NCI-H460 (cell line): ENCODE data around the gene SEPTIN5. TPM values are rescaled to one million over a fixed set of nuclear protein-coding genes. Genes with fewer than 3 reads are reported as not detected.
"Not testable (repeated sequence)": the region's sequence is repeated elsewhere in the genome, so short reads cannot be mapped to it uniquely, and the experiment has no call there.

Experiments used
- DNase-seq: peaks from one replicate; pipeline ENCODE4 v3.0.0-alpha.2; 2016; ENCODE audit warnings: low read depth; ENCODE audit errors: extremely low read depth
- total RNA-seq: library from RNA; depleted of rRNA; stranded (reverse); fragments of >200 nt; shearing (Covaris generic); gene quantifications from 2 replicates; pipeline ENCODE4 v1.2.3, GENCODE V29; 2014

Gene SEPTIN5
- total RNA-seq, 1 experiment from 2014 or later, result 17.4 TPM

DNA sequence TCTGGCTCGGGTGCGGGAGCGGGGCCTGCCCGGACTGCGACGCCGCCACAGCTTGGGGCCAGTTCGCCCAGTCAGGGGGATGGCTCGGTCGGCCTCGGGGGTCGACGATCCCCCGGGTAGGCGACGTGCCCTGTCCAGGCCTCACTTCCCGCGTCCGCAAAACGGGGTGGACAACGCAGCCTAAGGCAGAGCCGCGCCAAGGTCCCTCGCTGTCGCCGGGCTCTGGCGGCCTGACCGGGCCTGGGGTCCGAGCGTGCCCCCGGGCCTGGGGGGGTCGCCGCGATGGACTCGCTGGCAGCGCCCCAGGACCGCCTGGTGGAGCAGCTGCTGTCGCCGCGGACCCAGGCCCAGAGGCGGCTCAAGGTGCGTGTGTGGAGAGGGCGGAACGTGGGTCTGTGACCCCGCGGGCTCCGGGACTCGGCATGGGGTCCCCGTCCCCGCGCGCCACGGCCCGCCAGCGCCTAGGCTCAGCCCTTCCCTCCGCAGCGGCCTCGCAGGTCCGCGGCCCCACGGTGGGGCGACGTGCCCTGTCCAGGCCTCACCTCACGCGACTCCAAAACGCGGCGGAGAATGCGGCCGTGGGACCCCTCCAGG lies 4.2 kb downstream of the SEPTIN5 start:
- DNase-seq, result no peak

DNA sequence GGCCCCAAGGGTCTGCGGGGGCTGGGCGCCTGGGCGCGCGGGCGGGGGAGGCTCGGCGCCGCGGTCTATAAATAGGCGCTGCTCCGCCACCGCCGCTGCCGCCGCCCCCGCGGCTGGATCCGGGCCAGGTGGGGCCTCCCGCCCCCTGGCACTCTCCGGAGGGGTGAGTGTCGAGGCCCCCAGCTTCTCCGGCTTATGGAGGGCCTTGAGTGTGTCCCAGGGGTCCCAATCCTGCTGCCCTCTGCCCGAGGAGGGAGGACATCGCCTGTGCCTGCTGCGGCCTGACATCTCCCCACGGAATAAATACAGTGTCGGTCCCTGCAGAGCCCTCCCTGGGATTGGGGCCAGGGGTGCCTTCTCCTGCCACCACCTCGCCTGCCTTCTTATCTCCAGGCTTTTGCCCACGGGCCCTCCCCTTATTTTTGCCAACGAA lies 4.8 kb downstream of the SEPTIN5 start:
- no peak for DNase-seq

DNA sequence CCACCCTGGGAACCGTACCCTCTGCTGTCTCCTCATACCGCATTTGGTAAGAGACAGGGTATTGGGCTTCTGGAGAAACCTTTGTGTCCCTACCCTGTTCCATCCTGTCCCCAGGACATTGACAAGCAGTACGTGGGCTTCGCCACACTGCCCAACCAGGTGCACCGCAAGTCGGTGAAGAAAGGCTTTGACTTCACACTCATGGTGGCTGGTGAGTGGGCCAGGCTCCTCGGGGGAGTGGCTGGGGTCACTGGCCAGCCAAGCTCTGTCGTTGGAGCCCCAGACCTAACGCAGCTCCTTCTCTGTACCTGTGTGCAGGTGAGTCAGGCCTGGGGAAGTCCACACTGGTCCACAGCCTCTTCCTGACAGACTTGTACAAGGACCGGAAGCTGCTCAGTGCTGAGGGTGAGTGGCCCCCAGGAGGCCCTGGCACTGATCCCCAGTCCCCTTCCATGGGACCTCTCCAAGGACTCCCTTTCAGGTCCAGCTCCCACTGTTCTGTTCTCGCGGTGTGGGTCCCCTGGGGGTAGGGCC lies 5.3 kb downstream of the SEPTIN5 start:
- DNase-seq, result no peak

DNA sequence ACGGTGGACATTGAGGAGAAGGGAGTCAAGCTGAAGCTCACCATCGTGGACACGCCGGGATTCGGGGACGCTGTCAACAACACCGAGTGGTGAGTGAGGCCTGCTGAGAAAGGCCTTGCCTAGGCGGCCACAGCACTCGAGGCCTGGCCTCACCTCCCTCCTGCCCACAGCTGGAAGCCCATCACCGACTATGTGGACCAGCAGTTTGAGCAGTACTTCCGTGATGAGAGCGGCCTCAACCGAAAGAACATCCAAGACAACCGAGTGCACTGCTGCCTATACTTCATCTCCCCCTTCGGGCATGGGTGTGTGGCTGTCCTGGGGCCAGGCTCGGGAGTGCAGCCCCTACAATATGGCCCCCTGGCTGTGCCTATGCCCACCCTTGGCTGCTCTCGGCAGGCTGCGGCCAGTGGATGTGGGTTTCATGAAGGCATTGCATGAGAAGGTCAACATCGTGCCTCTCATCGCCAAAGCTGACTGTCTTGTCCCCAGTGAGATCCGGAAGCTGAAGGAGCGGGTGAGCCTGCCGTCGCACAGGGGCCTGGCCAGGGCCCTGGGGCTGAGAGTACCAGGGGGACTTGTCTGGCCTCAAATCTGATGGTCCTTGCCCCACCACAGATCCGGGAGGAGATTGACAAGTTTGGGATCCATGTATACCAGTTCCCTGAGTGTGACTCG lies 6.0 kb downstream of the SEPTIN5 start:
- no peak for DNase-seq

DNA sequence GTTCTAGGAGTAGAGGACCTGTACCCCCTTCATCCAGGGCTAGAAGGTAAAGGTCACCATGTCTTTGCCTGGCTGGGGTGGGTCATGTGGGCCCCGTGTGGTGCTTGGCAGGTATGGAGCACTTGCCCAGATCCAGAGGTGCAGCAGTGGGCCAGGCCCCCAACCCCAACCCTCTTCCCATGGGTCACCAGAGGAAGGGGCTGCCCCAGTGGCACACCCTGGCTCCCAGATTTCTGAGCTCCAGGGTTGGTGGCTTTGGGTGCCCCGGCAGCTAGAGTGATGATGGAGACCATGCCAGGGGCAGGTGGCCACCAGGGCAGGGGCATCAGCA lies 6.7 kb downstream of the SEPTIN5 start:
- DNase-seq, result no peak

DNA sequence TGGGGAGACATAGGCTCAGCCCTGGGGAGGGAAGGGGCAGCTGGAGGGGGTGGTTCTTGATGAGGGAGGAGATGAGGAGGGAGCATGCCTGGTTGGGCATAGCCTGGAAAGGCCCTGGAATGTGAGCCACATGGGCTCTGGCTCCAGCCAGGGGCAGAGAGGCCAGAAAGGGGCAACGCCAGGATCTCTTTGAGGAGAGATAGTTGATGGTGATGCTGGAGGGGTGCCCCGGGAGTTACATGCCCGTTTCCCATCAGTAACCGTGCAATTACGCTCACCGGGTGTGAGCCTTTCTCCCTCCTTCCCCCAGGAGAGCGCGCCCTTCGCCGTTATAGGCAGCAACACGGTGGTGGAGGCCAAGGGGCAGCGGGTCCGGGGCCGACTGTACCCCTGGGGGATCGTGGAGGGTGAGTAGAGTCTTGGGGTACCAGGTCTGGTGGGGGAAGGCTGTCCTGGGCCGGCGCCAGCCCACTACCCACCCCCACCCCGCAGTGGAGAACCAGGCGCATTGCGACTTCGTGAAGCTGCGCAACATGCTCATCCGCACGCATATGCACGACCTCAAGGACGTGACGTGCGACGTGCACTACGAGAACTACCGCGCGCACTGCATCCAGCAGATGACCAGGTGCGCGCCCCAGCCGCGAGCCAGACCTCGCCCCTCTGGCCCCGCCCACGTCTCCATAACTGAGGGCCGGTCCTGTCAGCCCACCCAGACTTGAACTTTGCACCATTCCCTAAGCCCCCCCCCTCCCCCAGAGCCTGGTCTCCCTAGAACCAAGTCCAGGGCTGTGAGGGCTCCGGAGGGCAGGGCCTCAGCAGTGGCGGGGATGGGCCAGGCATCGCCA lies 7.3 kb downstream of the SEPTIN5 start:
- no peak for DNase-seq

DNA sequence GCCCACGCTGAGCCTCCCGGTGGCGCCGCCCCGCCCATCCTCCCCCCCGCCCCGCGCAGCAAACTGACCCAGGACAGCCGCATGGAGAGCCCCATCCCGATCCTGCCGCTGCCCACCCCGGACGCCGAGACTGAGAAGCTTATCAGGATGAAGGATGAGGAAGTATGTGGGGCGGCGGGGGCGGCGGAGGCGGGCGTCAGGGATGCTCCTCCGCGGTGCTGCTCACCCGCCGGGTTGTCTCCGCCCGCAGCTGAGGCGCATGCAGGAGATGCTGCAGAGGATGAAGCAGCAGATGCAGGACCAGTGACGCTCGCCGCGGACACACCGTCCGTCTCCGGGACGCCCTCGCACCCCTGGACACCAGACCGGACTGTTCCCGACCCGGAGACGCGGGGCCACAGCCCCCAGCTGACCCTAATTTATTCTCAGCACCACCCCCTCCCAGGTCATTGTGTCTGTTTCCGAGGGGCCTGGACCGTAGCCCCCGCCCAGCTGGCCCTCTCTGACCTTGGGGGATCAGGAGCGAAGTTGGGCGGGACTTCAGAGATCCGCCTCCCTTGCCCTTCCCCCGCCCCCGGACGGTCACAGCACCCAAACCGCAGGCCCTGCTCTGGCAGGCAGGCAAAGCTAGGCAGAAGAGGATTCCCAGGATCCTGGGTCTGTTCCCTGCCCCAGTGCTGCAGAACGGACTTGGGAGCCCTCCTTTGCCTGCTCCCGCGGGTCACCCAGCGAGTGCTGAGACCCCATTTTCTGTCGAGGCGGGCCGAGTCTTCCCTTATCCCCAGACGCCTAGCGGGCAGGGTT lies 8.1 kb downstream of the SEPTIN5 start:
- no peak for DNase-seq

DNA sequence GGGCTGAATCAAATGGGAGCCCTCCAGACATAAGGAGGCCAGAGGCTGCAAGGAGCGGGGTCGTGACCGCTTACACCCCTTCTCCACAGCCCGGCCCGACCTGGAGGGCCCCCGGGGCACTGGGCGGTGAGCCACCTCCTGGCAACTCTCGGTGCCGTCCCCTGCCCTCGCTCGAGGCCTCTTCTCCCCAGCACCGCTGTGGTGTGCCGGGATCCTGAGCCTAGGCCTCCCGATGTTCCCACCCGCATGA lies 8.6 kb downstream of the SEPTIN5 start:
- DNase-seq, result no peak

DNA sequence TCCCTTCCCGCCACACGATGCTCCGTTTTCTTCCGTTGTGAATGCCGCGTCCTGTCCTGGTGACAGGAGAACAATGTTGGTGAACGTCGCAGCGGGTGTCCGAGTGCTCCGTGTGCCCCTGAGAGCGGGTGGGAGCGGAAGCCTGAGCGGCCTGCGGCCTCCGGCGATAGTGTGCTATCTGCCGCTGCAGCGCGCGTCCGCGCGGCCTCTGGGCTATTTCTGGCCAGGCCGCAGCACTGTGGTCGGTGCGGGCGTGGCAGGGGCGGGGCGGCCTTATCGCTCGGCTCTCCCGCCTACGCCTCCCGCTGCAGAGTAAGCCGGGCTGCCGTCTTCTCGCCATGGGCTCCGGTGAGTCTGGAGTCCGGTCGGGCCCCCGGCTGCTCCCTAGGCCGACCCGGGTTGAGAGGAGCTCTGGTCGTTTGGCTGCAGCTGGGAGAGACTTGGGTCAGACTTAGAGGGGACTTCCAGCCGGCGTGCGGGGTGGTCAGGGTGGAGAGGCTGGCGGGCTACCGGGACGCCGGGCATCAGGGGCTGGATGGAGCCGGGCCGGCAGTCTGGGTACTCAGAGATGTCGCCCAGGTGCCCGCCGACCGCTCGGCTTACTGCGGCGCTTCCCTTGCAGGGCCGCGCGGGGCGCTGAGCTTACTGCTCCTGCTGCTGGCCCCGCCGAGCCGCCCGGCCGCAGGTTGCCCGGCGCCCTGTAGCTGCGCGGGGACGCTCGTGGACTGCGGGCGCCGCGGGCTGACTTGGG lies 9.1 kb downstream of the SEPTIN5 start, which contains the start of gene GP1BB:
GP1BB (plus strand) TSS at position 308 of the 751 bp plus-strand sequence; CDS start at position 339, 31 bp downstream.
- no peak for DNase-seq

DNA sequence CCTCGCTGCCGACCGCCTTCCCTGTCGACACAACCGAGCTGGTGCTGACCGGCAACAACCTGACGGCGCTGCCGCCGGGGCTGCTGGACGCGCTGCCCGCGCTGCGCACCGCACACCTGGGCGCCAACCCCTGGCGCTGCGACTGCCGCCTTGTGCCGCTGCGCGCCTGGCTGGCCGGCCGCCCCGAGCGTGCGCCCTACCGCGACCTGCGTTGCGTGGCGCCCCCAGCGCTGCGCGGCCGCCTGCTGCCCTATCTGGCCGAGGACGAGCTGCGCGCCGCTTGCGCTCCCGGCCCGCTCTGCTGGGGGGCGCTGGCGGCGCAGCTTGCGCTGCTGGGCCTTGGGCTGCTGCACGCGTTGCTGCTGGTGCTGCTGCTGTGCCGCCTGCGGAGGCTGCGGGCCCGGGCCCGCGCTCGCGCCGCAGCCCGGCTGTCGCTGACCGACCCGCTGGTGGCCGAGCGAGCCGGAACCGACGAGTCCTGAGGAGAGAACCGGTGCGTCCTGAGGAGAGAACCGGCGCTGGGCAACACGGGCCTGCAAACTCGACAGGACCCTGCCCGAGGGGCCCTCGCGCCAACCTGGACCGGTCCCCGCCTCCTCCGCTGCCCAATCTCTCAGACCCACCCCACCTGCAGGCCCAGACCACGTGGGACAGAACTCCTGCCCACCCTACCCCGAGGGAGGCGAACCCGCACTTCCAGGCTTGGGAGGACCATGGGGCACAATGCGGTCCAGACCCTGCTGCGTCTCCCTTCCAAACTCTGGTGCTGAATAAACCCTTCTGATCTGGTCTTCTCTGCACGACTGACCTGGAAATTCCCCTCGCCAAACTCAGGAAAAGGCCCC lies 9.9 kb downstream of the SEPTIN5 start:
- DNase-seq, result peak; percentile 53

DNA sequence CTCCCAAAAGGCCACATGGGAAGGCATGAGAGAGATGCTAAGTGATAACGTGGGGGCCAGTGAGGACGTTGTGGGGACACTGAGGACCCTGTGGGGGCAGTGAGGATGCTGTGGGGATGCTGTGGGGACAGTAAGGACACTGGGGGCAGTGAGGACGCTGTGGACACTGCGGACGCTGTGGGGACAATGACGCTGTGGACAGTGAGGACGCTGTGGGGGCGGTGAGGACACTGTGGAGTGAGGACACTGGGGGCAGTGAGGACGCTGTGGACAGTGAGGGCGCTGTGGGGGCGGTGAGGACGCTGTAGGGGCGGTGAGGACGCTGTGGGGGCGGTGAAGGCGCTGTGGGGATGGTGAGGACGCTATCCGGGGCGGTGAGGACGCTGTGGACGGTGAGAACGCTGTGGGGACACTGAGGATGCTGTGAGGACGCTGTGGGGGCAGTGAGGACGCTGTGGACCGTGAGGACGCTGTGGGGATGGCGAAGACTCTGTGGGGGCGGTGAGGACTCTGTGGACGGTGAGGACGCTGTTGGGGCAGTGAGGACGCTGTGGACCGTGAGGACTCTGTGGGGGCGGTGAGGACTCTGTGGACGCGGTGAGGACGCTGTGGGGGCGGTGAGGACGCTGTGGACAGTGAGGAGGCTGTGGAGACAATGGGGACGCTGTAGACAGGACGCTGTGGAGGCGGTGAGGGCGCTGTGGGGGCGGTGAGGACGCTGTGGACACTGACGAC lies 10.8 kb downstream of the SEPTIN5 start:
- no peak for DNase-seq

DNA sequence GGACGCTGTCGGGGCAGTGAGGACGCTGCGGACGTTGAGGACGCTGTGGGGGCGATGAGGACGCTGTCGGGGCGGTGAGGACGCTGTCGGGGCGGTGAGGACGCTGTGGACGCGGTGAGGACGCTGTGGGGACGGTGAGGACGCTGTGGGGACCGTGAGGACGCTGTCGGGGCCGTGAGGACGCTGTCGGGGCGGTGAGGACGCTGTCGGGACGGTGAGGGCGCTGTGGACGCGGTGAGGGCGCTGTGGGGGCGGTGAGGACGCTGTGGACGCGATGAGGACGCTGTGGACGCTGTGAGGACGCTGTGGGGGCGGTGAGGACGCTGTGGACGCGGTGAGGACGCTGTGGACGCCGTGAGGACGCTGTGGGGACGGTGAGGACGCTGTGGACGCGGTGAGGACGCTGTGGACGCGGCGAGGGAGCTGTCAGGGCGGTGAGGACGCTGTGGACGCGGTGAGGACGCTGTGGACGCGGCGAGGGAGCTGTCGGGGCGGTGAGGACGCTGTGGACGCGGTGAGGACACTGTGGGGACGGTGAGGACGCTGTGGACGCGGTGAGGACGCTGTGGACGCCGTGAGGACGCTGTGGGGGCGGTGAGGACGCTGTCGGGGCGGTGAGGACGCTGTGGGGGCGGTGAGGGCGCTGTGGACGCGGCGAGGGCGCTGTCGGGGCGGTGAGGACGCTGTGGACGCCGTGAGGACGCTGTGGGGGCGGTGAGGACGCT lies 11.9 kb downstream of the SEPTIN5 start:
- DNase-seq, result not testable (repeated sequence)

DNA sequence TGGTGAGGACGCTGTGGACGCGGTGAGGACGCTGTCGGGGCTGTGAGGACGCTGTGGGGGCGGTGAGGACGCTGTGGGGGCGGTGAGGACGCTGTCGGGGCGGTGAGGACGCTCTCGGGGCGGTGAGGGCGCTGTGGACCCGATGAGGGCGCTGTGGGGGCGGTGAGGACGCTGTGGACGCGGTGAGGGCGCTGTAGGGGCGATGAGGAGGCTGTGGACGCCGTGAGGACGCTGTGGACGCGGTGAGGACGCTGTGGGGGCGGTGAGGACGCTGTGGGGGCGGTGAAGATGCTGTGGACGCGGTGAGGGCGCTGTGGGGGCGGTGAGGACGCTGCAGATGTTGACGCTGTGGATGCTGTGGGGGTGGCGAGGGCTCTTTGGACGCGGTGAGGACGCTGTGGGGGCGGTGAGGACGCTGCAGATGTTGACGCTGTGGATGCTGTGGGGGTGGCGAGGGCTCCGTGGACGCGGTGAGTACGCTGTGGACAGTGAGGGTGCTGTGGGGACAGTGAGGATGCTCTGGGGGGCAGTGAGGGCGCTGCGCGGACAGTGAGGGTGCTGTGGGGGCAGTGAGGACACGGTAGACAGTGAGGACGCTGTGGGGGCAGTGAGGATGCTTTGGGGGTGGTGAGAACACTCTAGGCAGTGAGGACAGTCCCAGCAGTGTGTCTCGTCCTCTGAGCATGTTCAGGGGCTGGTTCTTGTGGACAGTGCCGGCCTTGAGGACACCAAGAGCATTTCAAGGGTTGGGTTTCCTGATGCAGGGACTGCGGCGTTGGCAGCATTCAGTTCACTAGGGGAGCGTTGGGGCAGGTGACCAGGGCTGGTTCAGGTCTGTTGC lies 13.2 kb downstream of the SEPTIN5 start:
- no peak for DNase-seq

DNA sequence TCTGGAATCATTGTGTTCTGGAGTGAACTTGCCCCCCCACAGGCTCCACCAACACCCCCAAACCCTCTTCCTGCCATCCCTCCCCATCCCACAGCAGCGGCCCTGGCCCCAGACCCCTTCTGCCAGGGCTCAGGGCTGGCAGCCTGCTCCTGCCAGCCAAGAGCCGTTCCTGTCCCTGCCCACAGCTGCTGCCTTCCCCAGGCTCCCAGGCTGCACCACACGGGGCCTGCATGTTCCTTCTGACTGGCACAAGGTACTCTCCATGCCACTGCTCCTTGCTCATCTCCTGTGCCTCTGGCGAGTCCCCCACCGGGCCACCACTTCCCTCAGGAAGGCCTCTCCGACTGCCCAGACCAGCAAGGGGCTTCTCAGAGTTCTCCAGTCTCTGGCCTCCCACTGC lies 14.0 kb downstream of the SEPTIN5 start:
- DNase-seq, result no peak

DNA sequence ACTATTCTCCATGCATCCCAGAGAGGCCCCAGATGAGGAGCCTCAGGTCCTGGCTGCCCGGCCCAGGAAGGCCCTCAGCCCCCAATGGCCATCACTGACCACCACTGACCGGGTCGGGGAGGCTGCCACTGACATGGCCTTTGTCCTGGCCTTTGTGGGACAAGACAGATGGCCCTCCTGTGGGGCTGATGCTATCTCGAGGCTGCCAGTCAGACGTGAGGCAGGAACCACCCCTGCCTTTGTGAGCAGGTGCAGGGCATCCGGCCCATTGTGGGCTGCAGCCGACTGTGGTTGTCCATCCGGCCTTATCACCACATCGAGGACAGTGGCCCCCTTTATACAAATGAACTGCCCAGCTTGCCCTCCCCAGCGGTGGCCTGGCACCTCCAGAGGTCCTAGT lies 14.5 kb downstream of the SEPTIN5 start:
- DNase-seq, result no peak

DNA sequence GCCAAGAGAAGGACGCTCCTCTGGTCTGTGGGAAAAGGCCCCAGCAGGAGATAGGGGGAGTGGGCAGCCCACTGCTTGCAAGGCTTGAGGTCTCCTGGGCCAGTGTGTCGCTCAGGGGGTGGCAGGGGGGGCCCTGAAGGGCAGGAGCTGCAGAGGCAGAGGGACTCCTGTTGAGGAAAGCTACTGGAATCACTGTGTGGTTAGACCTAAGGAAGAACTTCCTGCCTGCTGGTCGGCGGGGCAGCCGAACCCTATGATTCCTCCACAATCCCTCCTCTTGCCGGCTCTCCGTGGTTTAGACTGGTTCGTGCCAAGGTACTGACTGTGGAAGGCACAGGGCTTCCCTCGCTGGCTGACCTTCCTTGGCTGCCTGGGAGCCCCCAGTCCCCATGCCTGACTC lies 15.2 kb downstream of the SEPTIN5 start:
- no peak for DNase-seq

DNA sequence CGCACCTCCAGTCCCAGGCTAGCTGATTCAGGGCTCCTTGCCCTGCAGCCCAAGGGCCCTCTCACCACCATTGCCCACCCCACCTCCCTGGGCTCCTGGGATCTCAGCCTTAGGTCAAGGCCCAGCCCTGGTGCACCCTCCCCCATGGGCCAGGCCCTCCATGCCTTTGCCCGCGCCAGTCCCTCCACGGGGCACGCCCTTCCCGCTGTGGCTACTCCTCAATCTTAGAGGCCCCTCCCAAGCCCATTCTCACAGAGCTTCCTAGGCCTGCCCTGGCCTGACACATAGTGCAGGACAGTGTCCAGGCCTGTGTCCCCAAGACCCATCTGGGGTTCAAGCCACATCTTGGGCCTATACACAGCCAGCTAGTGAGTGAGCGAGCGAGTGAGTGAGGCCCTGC lies 15.9 kb downstream of the SEPTIN5 start:
- no peak for DNase-seq
